Coronary artery (tissue), 2 donors: Measurements from ENCODE around the gene COG1.

Experiments used
- DNase-seq: peaks from one replicate; pipeline ENCODE4 v3.0.0-alpha.2; 2017; ENCODE audit warnings: low spot score
- H3K27ac ChIP-seq, 2 donors: fragments of 200-600 bp; sonication (generic); one replicate each; pipeline ENCODE4 v1.5.1; 2016 to 2019
- H3K4me3 ChIP-seq: fragments of 200-600 bp; sonication (generic); 2 replicates; pipeline ENCODE4 v1.5.1; 2016; ENCODE audit warnings: mild to moderate bottlenecking, moderate library complexity
- CTCF ChIP-seq: fragments of 200-600 bp; sonication (generic); IDR thresholded peaks from one replicate; pipeline ENCODE4 v1.5.1; 2019; ENCODE audit warnings: antibody characterized with exemption

Gene COG1

GRCh38 chr17:73194514-73195222 is 1.8 kb downstream of the COG1 start:
- TF ChIP-seq CTCF = no peak
- DNase-seq = peak; percentile 38
- H3K27ac ChIP-seq = no peak overlapping the region
- H3K4me3 ChIP-seq = no peak overlapping the region

GRCh38 chr17:73196500-73196899 is 3.6 kb downstream of the COG1 start:
- no peak for TF ChIP-seq CTCF
- Histone ChIP-seq H3K27ac (no peak overlapping the region), H3K4me3 (no peak overlapping the region)
- peak; percentile 69 for DNase-seq

- peak; percentile 29 for DNase-seq
- H3K27ac ChIP-seq = no peak overlapping the region
- no peak for TF ChIP-seq CTCF
- H3K4me3 ChIP-seq = no peak overlapping the region
Observed at GRCh38 chr17:73197161-73197560, 4.3 kb downstream of the COG1 start.

- no peak for TF ChIP-seq CTCF
- Histone ChIP-seq H3K27ac (no peak overlapping the region), H3K4me3 (no peak overlapping the region)
- peak; percentile 43 for DNase-seq
Observed at GRCh38 chr17:73198201-73198929, 5.5 kb downstream of the COG1 start.

- peak; percentile 35 for DNase-seq
- Histone ChIP-seq H3K4me3 (no peak overlapping the region), H3K27ac (no peak overlapping the region)
- TF ChIP-seq CTCF = no peak
Observed at GRCh38 chr17:73198930-73199260, 6.0 kb downstream of the COG1 start.

GRCh38 chr17:73199751-73200317 is 7.0 kb downstream of the COG1 start:
- Histone ChIP-seq H3K4me3 (no peak overlapping the region), H3K27ac (no peak overlapping the region)
- DNase-seq = peak; percentile 52
- TF ChIP-seq CTCF = no peak
